Neuronal stem cell (in vitro differentiated cells): ENCODE measurements around the gene OTULINL.

Source experiments
- DNase-seq: peaks from one replicate; pipeline ENCODE4 v3.0.0-alpha.2; 2013; ENCODE audit warnings: low spot score
- H2AFZ ChIP-seq: one replicate; pipeline ENCODE4 v1.6.1; 2013; ENCODE audit warnings: mild to moderate bottlenecking, low read length, inconsistent platforms
- H2AK5ac ChIP-seq: 2 replicates; pipeline ENCODE4 v1.6.1; 2013; ENCODE audit warnings: low read depth, mild to moderate bottlenecking, inconsistent platforms, low read length, moderate library complexity, mixed read lengths
- H2BK120ac ChIP-seq: 2 replicates; pipeline ENCODE4 v1.6.1; 2013; ENCODE audit warnings: low read depth, mild to moderate bottlenecking, inconsistent platforms, low read length, moderate library complexity, mixed read lengths
- H2BK12ac ChIP-seq: one replicate; pipeline ENCODE4 v1.6.1; 2013; ENCODE audit warnings: low read length, inconsistent platforms
- H2BK15ac ChIP-seq: 2 replicates; pipeline ENCODE4 v1.6.1; 2013; ENCODE audit warnings: mild to moderate bottlenecking, low read length, inconsistent platforms, mixed read lengths
- H2BK5ac ChIP-seq: one replicate; pipeline ENCODE4 v1.6.1; 2013; ENCODE audit warnings: inconsistent platforms, mild to moderate bottlenecking, low read length, moderate library complexity
- H3K14ac ChIP-seq: one replicate; pipeline ENCODE4 v1.6.1; 2013; ENCODE audit warnings: low read length, inconsistent platforms
- H3K18ac ChIP-seq: 2 replicates; pipeline ENCODE4 v1.6.1; 2013; ENCODE audit warnings: low read length, inconsistent platforms
- H3K23ac ChIP-seq: 2 replicates; pipeline ENCODE4 v1.6.1; 2013; ENCODE audit warnings: low read depth, mild to moderate bottlenecking, mixed read lengths, low read length, inconsistent platforms; ENCODE audit not compliant: poor library complexity
- H3K27ac ChIP-seq: replicated peaks from 3 replicates; pipeline ENCODE4 v1.5.1; 2013; ENCODE audit warnings: low read length, inconsistent platforms
- H3K27me3 ChIP-seq, 3 experiments: 2 replicates each; pipeline ENCODE4 v1.6.1; 2013; ENCODE audit warnings: low read length in 3 of 3, mild to moderate bottlenecking in 2 of 3, inconsistent platforms in 1 of 3, low read depth in 1 of 3, mixed read lengths in 1 of 3, moderate library complexity in 1 of 3; ENCODE audit not compliant: control insufficient read depth in 3 of 3, insufficient read depth in 3 of 3
- H3K36me3 ChIP-seq, 2 donors: replicated peaks in 1 of 2; 2 replicates each; pipeline ENCODE4 v1.6.1; 2013; ENCODE audit warnings: low read length in 2 of 2; ENCODE audit not compliant: control insufficient read depth in 2 of 2, insufficient read depth in 2 of 2
- H3K4ac ChIP-seq: 2 replicates; pipeline ENCODE4 v1.6.1; 2013; ENCODE audit warnings: inconsistent platforms, mild to moderate bottlenecking, low read length, moderate library complexity
- H3K4me1 ChIP-seq, 2 donors: 1 replicate in 1 of 2; 2 replicates in 1 of 2; pipeline ENCODE4 v1.6.1; 2013; ENCODE audit warnings: low read length in 2 of 2, low read depth in 1 of 2; ENCODE audit not compliant: control insufficient read depth in 2 of 2, insufficient read depth in 1 of 2
- H3K4me2 ChIP-seq: one replicate; pipeline ENCODE4 v1.6.1; 2013; ENCODE audit warnings: mild to moderate bottlenecking, low read length, inconsistent platforms; ENCODE audit not compliant: insufficient read depth, poor library complexity, severe bottlenecking
- H3K4me3 ChIP-seq, 2 donors: 2 replicates each; pipeline ENCODE4 v1.5.1; 2013; ENCODE audit warnings: low read length in 2 of 2, mild to moderate bottlenecking in 2 of 2, inconsistent platforms in 1 of 2, moderate library complexity in 1 of 2
- H3K79me1 ChIP-seq: one replicate; pipeline ENCODE4 v1.6.1; 2013; ENCODE audit warnings: low read depth, mild to moderate bottlenecking, inconsistent platforms, low read length, moderate library complexity
- H3K9ac ChIP-seq: one replicate; pipeline ENCODE4 v1.6.1; 2013; ENCODE audit warnings: mild to moderate bottlenecking, low read depth, low read length, inconsistent platforms; ENCODE audit not compliant: poor library complexity
- H3K9me3 ChIP-seq, 2 donors: replicated peaks in 1 of 2; 2 replicates each; pipeline versions ENCODE3 to v1.6.1; 2013; ENCODE audit warnings: low read length in 2 of 2, mild to moderate bottlenecking in 2 of 2, inconsistent platforms in 1 of 2, low read depth in 1 of 2, mixed read lengths in 1 of 2, moderate library complexity in 1 of 2; ENCODE audit not compliant: control insufficient read depth in 2 of 2, insufficient read depth in 1 of 2
- H4K8ac ChIP-seq: one replicate; pipeline ENCODE4 v1.6.1; 2013; ENCODE audit warnings: low read depth, mild to moderate bottlenecking, inconsistent platforms, low read length, moderate library complexity
- H4K91ac ChIP-seq: one replicate; pipeline ENCODE4 v1.6.1; 2013; ENCODE audit warnings: low read length, low read depth, mild to moderate bottlenecking, inconsistent platforms; ENCODE audit not compliant: poor library complexity
- WGBS, 2 donors: extraction: QIAGEN DNeasy Blood & Tissue Kit; methylation state at CpG; one replicate each; pipeline ENCODE4 v1.1.7; 2013; ENCODE audit warnings: missing lambda C conversion rate in 2 of 2, mixed read lengths in 1 of 2; ENCODE audit not compliant: insufficient read length in 2 of 2, insufficient replicate concordance in 1 of 2; ENCODE audit errors: extremely low coverage in 2 of 2; 5-methylcytosine and 5-hydroxymethylcytosine counted together

OTULINL gene

DNA sequence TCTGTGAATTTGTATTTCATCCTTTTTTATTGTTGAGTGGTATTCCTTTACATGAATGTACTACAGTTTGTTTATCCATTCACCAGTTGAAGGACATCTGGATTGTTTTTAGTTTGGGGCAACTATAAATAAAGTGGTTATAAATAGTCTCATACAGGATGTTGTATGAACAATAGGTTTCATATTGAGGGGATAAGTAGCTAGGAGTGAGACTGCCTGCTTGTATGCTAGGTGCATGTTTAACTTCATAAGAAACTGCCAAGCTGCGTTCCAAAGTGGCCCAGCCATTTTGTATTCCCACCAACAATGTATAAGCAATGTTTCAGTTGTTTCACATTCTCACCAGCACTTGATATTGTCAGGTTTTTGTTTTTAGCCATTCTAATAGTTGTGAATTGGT is 21.5 kb downstream of the OTULINL start:
- Histone ChIP-seq H3K27me3 (no peaks in the 10 kb centered on the region), H4K8ac (no peak overlapping the region), H3K4me2 (no peak overlapping the region), H2BK15ac (no peak overlapping the region), H3K4me3 (no peak overlapping the region), H3K36me3 (no peaks in the 10 kb centered on the region), H2BK12ac (no peak overlapping the region), H2BK120ac (no peak overlapping the region), H3K9ac (no peak overlapping the region), H3K9me3 (peaks cover 0 to 2% of the 10 kb centered on the region in 2 donors), H3K23ac (no peak overlapping the region), H3K27ac (no peak overlapping the region), H2AFZ (no peak overlapping the region), H3K18ac (no peak overlapping the region), H2BK5ac (no peak overlapping the region), H3K4ac (no peak overlapping the region), H4K91ac (no peak overlapping the region), H2AK5ac (no peak overlapping the region), H3K4me1 (no peaks in the 10 kb centered on the region), H3K14ac (no peak overlapping the region), H3K79me1 (no peaks in the 10 kb centered on the region)
- DNase-seq = no peak
- WGBS, 2 donors = no CpG with 5 or more reads among the region's 1 CpG

DNA sequence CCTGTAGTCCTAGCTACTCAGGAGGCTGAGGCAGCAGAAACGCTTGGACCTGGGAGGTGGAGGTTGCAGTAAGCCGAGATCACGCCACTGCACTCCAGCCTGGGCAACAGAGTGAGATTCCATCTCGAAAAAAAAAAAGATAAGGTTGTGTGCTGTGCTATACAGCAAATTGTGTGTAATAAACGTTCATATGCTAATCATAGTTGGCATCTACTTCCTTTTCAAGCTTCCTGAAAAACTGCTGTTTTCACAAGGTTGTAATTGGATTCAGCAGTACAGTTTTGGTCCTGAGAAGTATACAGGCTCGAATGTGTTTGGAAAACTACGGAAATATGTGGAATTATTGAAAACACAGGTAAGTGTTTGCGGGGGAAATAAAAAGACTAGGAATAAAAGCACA is 25.5 kb downstream of the OTULINL start:
- Histone ChIP-seq H3K18ac (no peak overlapping the region), H3K9ac (no peak overlapping the region), H3K4me1 (no peaks in the 10 kb centered on the region), H3K4ac (no peak overlapping the region), H2AFZ (no peak overlapping the region), H2AK5ac (no peak overlapping the region), H2BK120ac (no peak overlapping the region), H2BK5ac (no peak overlapping the region), H2BK12ac (no peak overlapping the region), H4K8ac (no peak overlapping the region), H4K91ac (no peak overlapping the region), H3K14ac (no peak overlapping the region), H3K9me3 (peaks cover 0 to 2% of the 10 kb centered on the region in 2 donors), H3K4me3 (no peak overlapping the region), H3K36me3 (peaks cover 0 to 1% of the 10 kb centered on the region in 2 donors), H3K4me2 (no peak overlapping the region), H3K27ac (no peak overlapping the region), H3K23ac (no peak overlapping the region), H3K27me3 (no peaks in the 10 kb centered on the region), H2BK15ac (no peak overlapping the region), H3K79me1 (no peaks in the 10 kb centered on the region)
- WGBS, 2 donors = no CpG with 5 or more reads among the region's 8 CpGs
- no peak for DNase-seq

DNA sequence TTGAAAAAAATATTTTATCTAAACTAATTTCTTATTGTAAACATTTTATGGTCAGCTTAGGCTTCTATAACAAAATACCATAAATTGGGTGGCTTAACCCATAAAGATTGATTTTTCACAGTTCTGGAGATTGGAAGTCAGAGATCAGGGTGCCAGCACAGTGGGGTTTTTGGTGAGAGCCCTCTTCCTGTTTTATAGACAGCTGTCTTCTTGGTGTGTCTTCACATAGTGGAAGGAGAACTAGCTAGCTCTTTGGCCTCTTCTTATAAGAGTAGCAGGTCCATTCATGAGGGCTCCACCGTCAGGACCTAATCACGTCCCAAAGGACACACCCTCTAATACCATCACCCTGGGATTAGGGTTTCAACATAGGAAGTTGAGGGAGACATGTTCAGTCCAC is 26.6 kb downstream of the OTULINL start:
- Histone ChIP-seq H2BK12ac (no peak overlapping the region), H2BK120ac (no peak overlapping the region), H4K91ac (no peak overlapping the region), H3K79me1 (no peaks in the 10 kb centered on the region), H3K27me3 (no peaks in the 10 kb centered on the region), H3K18ac (no peak overlapping the region), H3K4me2 (no peak overlapping the region), H2AFZ (no peak overlapping the region), H2BK15ac (no peak overlapping the region), H3K23ac (no peak overlapping the region), H2BK5ac (no peak overlapping the region), H3K14ac (no peak overlapping the region), H2AK5ac (no peak overlapping the region), H3K9me3 (peaks cover 0 to 2% of the 10 kb centered on the region in 2 donors), H3K9ac (no peak overlapping the region), H3K36me3 (peaks cover 0 to 1% of the 10 kb centered on the region in 2 donors), H3K4me1 (no peaks in the 10 kb centered on the region), H3K4me3 (no peak overlapping the region), H4K8ac (no peak overlapping the region), H3K27ac (no peak overlapping the region), H3K4ac (no peak overlapping the region)
- WGBS, 2 donors = no CpG with 5 or more reads among the region's 2 CpGs
- DNase-seq = no peak

DNA sequence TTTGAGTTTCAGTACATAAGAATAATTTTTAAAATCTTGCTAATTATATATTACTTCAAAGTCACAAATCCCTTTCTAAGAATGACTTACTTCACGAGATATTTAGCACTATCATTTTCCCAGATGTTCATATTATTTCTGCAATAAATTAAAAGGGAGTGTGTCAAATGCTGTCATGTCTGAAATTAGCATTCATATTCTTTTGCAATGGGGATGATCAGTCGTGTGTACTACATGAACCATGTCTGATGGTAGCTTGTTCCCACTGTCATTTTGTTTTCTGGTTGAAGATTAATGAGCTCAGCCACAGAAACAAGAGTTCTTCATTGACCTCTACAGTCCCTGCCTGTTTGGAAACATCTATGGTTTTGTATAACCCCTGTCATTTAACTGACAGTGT is 30.1 kb downstream of the OTULINL start:
- no peak overlapping the region for H4K91ac ChIP-seq
- no peak overlapping the region for H3K9ac ChIP-seq
- no peaks in the 10 kb centered on the region for H3K4me1 ChIP-seq
- H2BK15ac ChIP-seq = no peak overlapping the region
- H2BK5ac ChIP-seq = no peak overlapping the region
- peaks cover 0 to 4% of the 10 kb centered on the region in 2 donors for H3K36me3 ChIP-seq
- no peak overlapping the region for H3K18ac ChIP-seq
- H3K27ac ChIP-seq = no peak overlapping the region
- H2AK5ac ChIP-seq = no peak overlapping the region
- DNase-seq = no peak
- H2AFZ ChIP-seq = no peak overlapping the region
- H3K4ac ChIP-seq = no peak overlapping the region
- no peaks in the 10 kb centered on the region for H3K27me3 ChIP-seq
- no peaks in the 10 kb centered on the region for H3K79me1 ChIP-seq
- no peak overlapping the region for H3K23ac ChIP-seq
- H2BK120ac ChIP-seq = no peak overlapping the region
- no CpG with 5 or more reads among the region's 2 CpGs for WGBS, 2 donors
- H3K4me2 ChIP-seq = no peak overlapping the region
- H4K8ac ChIP-seq = no peak overlapping the region
- no peaks in the 10 kb centered on the region for H3K9me3 ChIP-seq
- no peak overlapping the region for H2BK12ac ChIP-seq
- H3K14ac ChIP-seq = no peak overlapping the region
- no peak overlapping the region for H3K4me3 ChIP-seq
